ENCODE data around the gene CDKL1.

The CDKL1 gene

GRCh38 chr14:50396631-50397389, at the start of gene CDKL1:
TSS of gene CDKL1 (minus strand) at chr14:50396881. CDS start at chr14:50395868, 1,013 bp downstream.
- peak; percentile 60 to 66 for DNase-seq

- no peak for DNase-seq
These were observed 37.8 kb upstream of the CDKL1 start for GRCh38 chr14:50434528-50434927.

- no peak for DNase-seq
These were observed 35.5 kb upstream of the CDKL1 start for GRCh38 chr14:50432131-50432530.

- peak; percentile 32 to 43 for DNase-seq
These were observed 29.1 kb upstream of the CDKL1 start for GRCh38 chr14:50425816-50426215.

- no peak for DNase-seq
These were observed 28.4 kb upstream of the CDKL1 start for GRCh38 chr14:50425105-50425504.

GRCh38 chr14:50423529-50423928, 26.8 kb upstream of the CDKL1 start:
- no peak for DNase-seq

GRCh38 chr14:50421499-50421898, 24.8 kb upstream of the CDKL1 start:
- no peak for DNase-seq

- DNase-seq: no peak
These were observed 21.2 kb upstream of the CDKL1 start for GRCh38 chr14:50417853-50418252.

GRCh38 chr14:50410921-50411320, 14.2 kb upstream of the CDKL1 start:
- DNase-seq: no peak

- DNase-seq: no peak
These were observed 13.4 kb upstream of the CDKL1 start for GRCh38 chr14:50410071-50410470.

- no peak for DNase-seq
These were observed 10.6 kb upstream of the CDKL1 start for GRCh38 chr14:50407111-50407812.

GRCh38 chr14:50403419-50403818, 6.7 kb upstream of the CDKL1 start:
- no peak for DNase-seq

- DNase-seq: no peak
These were observed 6.3 kb upstream of the CDKL1 start for GRCh38 chr14:50402965-50403364.

GRCh38 chr14:50400461-50400860, 3.8 kb upstream of the CDKL1 start:
- no peak for DNase-seq

GRCh38 chr14:50399251-50400032, 2.8 kb upstream of the CDKL1 start:
- no peak for DNase-seq

GRCh38 chr14:50398189-50398580, 1.5 kb upstream of the CDKL1 start:
- DNase-seq: no peak

GRCh38 chr14:50397390-50398188, 908 bp upstream of the CDKL1 start:
- DNase-seq: peak; percentile 60 to 66

GRCh38 chr14:50395448-50395847, 1.2 kb downstream of the CDKL1 start:
- DNase-seq: no peak

- DNase-seq: no peak
These were observed 2.0 kb downstream of the CDKL1 start for GRCh38 chr14:50394713-50395112.

- DNase-seq: no peak
These were observed 6.8 kb downstream of the CDKL1 start for GRCh38 chr14:50389668-50390441.

GRCh38 chr14:50388256-50388931, 8.3 kb downstream of the CDKL1 start:
- DNase-seq: no peak
